Suppressor macrophage treated with lipopolysaccharide for 1 hour (primary cell): Measurements from ENCODE around the gene LBR.
"Not testable (repeated sequence)": the region's sequence is repeated elsewhere in the genome, so short reads cannot be mapped to it uniquely, and the experiment has no call there.

ENCODE experiments used
- DNase-seq, 3 donors: peaks; one replicate each; pipeline ENCODE4 v3.0.0-alpha.2; 2020 to 2022

Gene LBR

GRCh38 chr1:225418059-225418458 lies 9.8 kb downstream of the LBR start:
- no peak for DNase-seq

GRCh38 chr1:225415967-225416745 lies 11.7 kb downstream of the LBR start:
- no peak for DNase-seq

GRCh38 chr1:225415307-225415706 lies 12.5 kb downstream of the LBR start:
- DNase-seq, result peak in 1 of 3 donors; percentile 10

GRCh38 chr1:225413708-225414375 lies 14.0 kb downstream of the LBR start:
- no peak for DNase-seq

- no peak for DNase-seq
Observed at GRCh38 chr1:225412803-225413351, 15.0 kb downstream of the LBR start.

GRCh38 chr1:225412321-225412720 lies 15.5 kb downstream of the LBR start:
- DNase-seq, result no peak

- DNase-seq, result no peak
Observed at GRCh38 chr1:225410036-225410435, 17.8 kb downstream of the LBR start.

- DNase-seq, result no peak
Observed at GRCh38 chr1:225409051-225409450, 18.8 kb downstream of the LBR start.

GRCh38 chr1:225408249-225408648 lies 19.6 kb downstream of the LBR start:
- no peak for DNase-seq

- DNase-seq, result no peak
Observed at GRCh38 chr1:225407755-225408154, 20.1 kb downstream of the LBR start.

GRCh38 chr1:225406976-225407725 lies 20.7 kb downstream of the LBR start:
- no peak for DNase-seq

- DNase-seq, result no peak
Observed at GRCh38 chr1:225400968-225401367, 26.9 kb downstream of the LBR start.

GRCh38 chr1:225396357-225396756 lies 31.5 kb downstream of the LBR start:
- no peak for DNase-seq

- DNase-seq, result no peak
Observed at GRCh38 chr1:225389843-225390242, 38.0 kb downstream of the LBR start.

GRCh38 chr1:225388372-225388771 lies 39.5 kb downstream of the LBR start:
- DNase-seq, result peak in 1 of 3 donors; percentile 14

GRCh38 chr1:225386860-225387259 lies 41.0 kb downstream of the LBR start:
- DNase-seq, result not testable (repeated sequence)

- no peak for DNase-seq
Observed at GRCh38 chr1:225380691-225381090, 47.1 kb downstream of the LBR start.

GRCh38 chr1:225378880-225379279 lies 49.0 kb downstream of the LBR start:
- no peak for DNase-seq

- DNase-seq, result no peak
Observed at GRCh38 chr1:225374996-225375395, 52.8 kb downstream of the LBR start.

GRCh38 chr1:225373155-225373554 lies 54.7 kb downstream of the LBR start:
- no peak for DNase-seq

GRCh38 chr1:225371366-225372010 lies 56.4 kb downstream of the LBR start:
- DNase-seq, result no peak

GRCh38 chr1:225368036-225368552 lies 59.7 kb downstream of the LBR start:
- DNase-seq, result no peak

- no peak for DNase-seq
Observed at GRCh38 chr1:225366552-225366951, 61.3 kb downstream of the LBR start.
